Urinary bladder (tissue), 4 donors: ENCODE data around the gene CCDC47. TPM values are rescaled to one million over a fixed set of nuclear protein-coding genes. Genes with fewer than 3 reads are reported as not detected.
"Not testable (repeated sequence)": the region's sequence is repeated elsewhere in the genome, so short reads cannot be mapped to it uniquely, and the experiment has no call there.

Experiments
- DNase-seq: peaks from one replicate; pipeline ENCODE4 v3.0.0-alpha.2; 2015; ENCODE audit errors: extremely low spot score
- H3K27ac ChIP-seq: one replicate; pipeline ENCODE4 v1.5.1; 2013; ENCODE audit warnings: low read depth, mild to moderate bottlenecking, moderate library complexity
- H3K36me3 ChIP-seq: one replicate; pipeline ENCODE4 v1.6.1; 2013; ENCODE audit warnings: mild to moderate bottlenecking, moderate library complexity; ENCODE audit not compliant: insufficient read depth
- H3K4me1 ChIP-seq: one replicate; pipeline ENCODE4 v1.6.1; 2013; ENCODE audit warnings: mild to moderate bottlenecking, moderate library complexity; ENCODE audit not compliant: insufficient read depth
- H3K4me3 ChIP-seq: one replicate; pipeline ENCODE4 v1.5.1; 2013; ENCODE audit warnings: low read depth, low read length
- WGBS: extraction: QIAGEN DNeasy Blood & Tissue Kit; methylation state at CpG from one replicate; pipeline ENCODE4 v1.1.7; 2013; 5-methylcytosine and 5-hydroxymethylcytosine counted together
- polyA plus RNA-seq: library from polyadenylated mRNA; stranded (reverse); fragments of 200-250 nt; gene quantifications from one replicate; pipeline ENCODE4 v1.2.3, GENCODE V29; 2013
- total RNA-seq: library from RNA; depleted of rRNA; stranded (reverse); fragments of >200 nt; gene quantifications from one replicate; pipeline ENCODE4 v1.2.3, GENCODE V29; 2014
- donor health status: healthy with polysubstance abuse.
- donor health status: healthy.

Gene CCDC47
- total and polyA plus RNA-seq, 2 donors, result 53.8 to 63.6 TPM

DNA sequence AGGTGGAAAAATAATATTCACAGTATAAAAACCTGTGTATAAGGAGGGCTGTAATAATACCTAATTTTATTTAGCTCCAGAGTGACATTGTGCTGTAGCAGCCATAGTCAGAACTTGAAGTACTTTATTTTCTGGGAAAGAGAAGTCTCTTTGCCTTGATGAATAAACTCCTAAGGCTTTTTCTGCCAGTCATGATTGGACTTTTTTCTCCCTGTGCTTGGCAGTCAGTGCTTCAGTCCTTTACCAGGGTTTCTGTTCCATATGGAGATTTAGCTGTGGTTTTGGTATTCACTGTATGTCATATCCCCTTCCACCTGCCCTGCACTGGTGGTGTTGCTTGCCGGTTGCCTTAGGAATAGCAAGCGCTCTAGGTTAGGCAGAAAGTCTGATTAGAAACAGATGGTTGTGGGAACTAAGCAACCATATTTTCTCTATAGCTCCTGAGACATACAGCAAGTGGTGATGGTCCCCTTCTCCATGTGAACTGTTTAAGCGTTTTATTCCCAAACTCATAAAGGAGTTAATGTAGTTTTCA lies 25.2 kb upstream of the CCDC47 start:
- Histone ChIP-seq H3K4me3 (no peak overlapping the region), H3K27ac (no peak overlapping the region), H3K4me1 (no peaks in the 10 kb centered on the region), H3K36me3 (peaks cover 21% of the 10 kb centered on the region)
- no peak for DNase-seq
- WGBS, result 83% methylated on average over 3 of the region's 3 CpGs

- H3K27ac ChIP-seq, DNase-seq, H3K4me1 ChIP-seq, H3K4me3 ChIP-seq: not testable (repeated sequence)
- peaks cover 15% of the 10 kb centered on the region for H3K36me3 ChIP-seq
- 94% methylated on average over 10 of the region's 10 CpGs for WGBS
Observed at GRCh38 chr17:63796375-63796774, 23.0 kb upstream of the CCDC47 start.

DNA sequence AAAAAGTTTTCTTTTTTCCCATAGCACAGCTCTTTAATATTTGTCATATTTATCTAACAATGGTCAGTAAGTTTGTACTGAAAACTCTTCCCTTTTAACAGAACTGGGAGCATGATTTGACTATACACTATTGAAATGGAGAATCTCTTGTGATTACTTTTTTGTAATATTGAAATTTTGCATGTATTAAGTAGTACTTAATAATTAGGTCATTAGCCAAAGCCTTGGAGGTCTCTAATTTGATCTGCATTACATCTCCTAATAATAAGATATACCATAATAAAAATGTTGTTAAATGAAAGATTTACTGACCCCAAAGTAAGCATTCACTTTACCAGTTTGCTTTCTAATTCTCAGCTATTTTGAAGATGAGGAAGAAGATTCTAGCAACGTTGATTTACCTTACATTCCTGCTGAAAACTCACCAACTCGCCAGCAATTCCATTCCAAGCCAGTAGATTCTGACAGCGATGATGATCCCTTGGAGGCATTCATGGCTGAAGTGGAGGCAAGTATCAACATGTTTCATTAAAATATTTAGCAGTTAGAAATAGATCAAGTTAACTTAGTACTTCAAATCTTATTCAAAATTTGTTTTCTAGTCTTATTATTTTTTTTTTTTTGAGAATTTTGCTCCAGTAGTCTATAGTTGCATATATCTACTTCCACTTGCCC lies 18.8 kb upstream of the CCDC47 start:
- WGBS, result 81% methylated on average over 3 of the region's 3 CpGs
- DNase-seq, result no peak
- no peak overlapping the region for H3K27ac ChIP-seq
- H3K4me1 ChIP-seq, result no peaks in the 10 kb centered on the region
- no peak overlapping the region for H3K4me3 ChIP-seq
- peaks cover 2% of the 10 kb centered on the region for H3K36me3 ChIP-seq

DNA sequence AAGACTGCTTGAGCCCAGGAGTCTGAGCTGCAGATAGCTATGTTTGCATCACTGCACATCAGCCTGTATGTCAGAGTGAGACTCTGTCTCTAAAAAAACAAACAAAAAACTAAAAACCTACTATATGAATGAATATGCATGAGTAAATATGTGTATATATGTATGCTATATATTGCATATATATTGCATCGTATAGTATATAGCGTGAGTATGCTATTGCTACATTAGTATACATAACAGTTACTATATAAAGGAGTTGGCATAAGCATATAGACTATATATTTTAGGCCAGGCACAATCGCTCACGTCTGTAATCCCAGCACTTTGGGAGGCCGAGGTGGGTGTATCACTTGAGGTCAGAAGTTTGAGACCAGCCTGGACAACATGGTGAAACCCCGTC lies 16.7 kb upstream of the CCDC47 start:
- no peak overlapping the region for H3K4me3 ChIP-seq
- 92% methylated on average over 6 of the region's 6 CpGs for WGBS
- no peak overlapping the region for H3K27ac ChIP-seq
- H3K4me1 ChIP-seq, result no peaks in the 10 kb centered on the region
- no peak for DNase-seq
- no peaks in the 10 kb centered on the region for H3K36me3 ChIP-seq

DNA sequence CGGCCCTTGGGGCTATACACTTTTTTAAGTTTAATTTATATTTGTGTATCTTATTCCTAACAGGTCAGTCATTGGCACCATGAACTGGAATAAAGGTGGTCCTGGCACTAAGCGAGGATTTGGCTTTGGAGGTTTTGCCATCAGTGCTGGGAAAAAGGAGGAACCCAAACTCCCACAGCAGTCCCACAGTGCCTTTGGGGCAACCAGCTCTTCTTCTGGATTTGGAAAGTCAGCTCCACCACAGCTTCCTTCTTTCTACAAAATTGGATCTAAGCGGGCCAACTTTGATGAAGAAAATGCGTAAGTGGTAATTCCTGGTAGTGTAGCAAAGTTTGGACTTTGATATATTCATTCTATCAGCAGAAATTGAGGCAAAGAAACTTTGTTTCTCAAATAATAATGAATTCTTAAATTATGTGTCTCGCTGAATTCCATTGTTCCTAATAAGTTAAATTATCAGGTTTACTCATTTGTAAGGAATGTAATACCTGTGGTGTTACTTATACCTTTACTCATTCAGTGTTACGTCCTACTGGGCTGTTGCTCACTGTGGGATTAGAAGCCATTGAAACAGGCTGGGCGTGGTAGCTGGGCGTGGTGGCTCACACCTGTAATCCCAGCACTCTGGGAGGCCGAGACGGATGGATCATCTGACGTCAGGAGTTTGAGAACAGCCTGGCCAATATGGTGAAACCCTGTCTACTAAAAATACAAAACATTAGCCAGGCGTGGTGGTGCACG lies 13.7 kb upstream of the CCDC47 start:
- Histone ChIP-seq H3K27ac (no peak overlapping the region), H3K36me3 (no peaks in the 10 kb centered on the region), H3K4me1 (no peaks in the 10 kb centered on the region), H3K4me3 (no peak overlapping the region)
- 96% methylated on average over 13 of the region's 13 CpGs for WGBS
- no peak for DNase-seq

DNA sequence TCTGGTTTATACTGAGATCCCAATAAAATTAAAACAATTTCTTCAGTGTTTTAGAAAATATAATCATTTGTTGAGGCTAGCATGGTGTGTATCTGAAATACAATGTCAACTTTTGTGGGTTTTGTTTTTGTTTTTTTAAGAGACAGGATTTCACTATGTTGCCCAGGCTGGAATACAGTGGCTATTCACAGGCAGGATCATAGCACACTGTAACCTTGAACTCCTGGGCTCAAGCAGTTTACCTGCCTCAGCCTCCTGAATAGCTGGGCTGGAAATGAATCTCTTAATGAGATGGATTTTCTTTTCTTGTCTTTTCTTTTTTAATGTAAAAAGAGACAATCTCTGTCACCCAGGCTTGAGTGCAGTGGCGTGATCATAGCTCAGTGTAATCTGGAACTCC lies 12.7 kb upstream of the CCDC47 start:
- no peak overlapping the region for H3K4me3 ChIP-seq
- no peak overlapping the region for H3K27ac ChIP-seq
- WGBS, result 100% methylated on average over 1 of the region's 1 CpG
- no peaks in the 10 kb centered on the region for H3K36me3 ChIP-seq
- DNase-seq, result no peak
- no peaks in the 10 kb centered on the region for H3K4me1 ChIP-seq

DNA sequence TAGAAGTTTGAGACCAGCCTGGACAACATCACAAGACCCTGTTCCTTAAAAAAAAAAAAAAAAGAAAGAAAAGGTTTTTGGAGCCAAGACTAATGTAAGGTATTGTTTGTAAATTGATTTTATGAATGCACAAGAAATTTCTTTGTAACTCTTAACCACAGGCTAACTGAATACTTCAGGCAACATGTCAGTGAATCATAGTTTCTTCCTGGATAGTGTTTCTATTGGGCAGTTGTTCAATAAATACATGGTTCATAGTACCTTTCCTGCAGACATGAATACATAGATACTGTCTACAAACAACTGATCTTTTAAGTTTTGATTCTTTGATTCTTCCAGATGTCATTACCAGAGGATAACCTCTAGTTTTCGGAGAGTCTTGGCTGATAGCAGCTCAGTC lies 12.2 kb upstream of the CCDC47 start:
- WGBS, result 87% methylated on average over 1 of the region's 1 CpG
- no peaks in the 10 kb centered on the region for H3K4me1 ChIP-seq
- DNase-seq, result no peak
- no peak overlapping the region for H3K27ac ChIP-seq
- H3K4me3 ChIP-seq, result no peak overlapping the region
- no peaks in the 10 kb centered on the region for H3K36me3 ChIP-seq

GRCh38 chr17:63783522-63783921 lies 10.1 kb upstream of the CCDC47 start:
- no peak for DNase-seq
- Histone ChIP-seq H3K36me3 (no peaks in the 10 kb centered on the region), H3K27ac (no peak overlapping the region), H3K4me3 (no peak overlapping the region), H3K4me1 (no peaks in the 10 kb centered on the region)
- 84% methylated on average over 6 of the region's 6 CpGs for WGBS

DNA sequence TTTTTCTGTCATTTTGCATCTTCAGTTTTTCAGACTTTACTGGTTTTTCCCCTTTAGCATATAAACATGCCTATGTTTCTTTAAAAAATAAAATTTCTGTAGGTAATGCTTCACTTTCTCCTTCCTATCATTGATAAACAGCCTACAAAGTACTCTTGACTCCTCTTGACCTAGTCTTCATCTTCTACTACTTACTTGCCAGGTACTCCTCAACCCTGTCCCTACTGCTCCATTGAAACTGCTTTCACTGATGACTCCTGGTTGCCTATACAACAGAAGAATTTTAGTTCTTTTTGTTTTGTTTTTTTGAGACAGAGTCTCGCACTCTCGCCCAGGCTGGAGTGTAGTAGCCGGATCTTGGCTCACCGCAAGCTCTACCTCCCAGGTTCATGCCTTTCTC lies 7.5 kb upstream of the CCDC47 start:
- 97% methylated on average over 4 of the region's 4 CpGs for whole genome bisulfite sequencing
- Histone ChIP-seq H3K4me1 (peaks cover 1% of the 10 kb centered on the region), H3K36me3 (no peaks in the 10 kb centered on the region), H3K27ac (no peak overlapping the region), H3K4me3 (no peak overlapping the region)
- DNase-seq, result no peak

- no peaks in the 10 kb centered on the region for H3K36me3 ChIP-seq
- DNase-seq, result no peak
- H3K27ac ChIP-seq, result no peak overlapping the region
- WGBS, result 90% methylated on average over 1 of the region's 1 CpG
- no peak overlapping the region for H3K4me3 ChIP-seq
- peaks cover 1% of the 10 kb centered on the region for H3K4me1 ChIP-seq
Observed at GRCh38 chr17:63780507-63780906, 7.1 kb upstream of the CCDC47 start.

- WGBS, result 25% methylated on average over 8 of the region's 8 CpGs
- H3K36me3 ChIP-seq, result no peaks in the 10 kb centered on the region
Observed at GRCh38 chr17:63775420-63775819, 2.0 kb upstream of the CCDC47 start.

GRCh38 chr17:63774969-63775265 lies 1.5 kb upstream of the CCDC47 start:
- Histone ChIP-seq H3K36me3 (no peaks in the 10 kb centered on the region), H3K27ac (no peak overlapping the region), H3K4me1 (peaks cover 1% of the 10 kb centered on the region), H3K4me3 (peak overlapping the region; percentile 91)
- DNase-seq, result no peak
- 2% methylated on average over 4 of the region's 4 CpGs for WGBS

More at GRCh38 chr17:63775420-63775819, 2.0 kb upstream of the CCDC47 start:
- no peak overlapping the region for H3K27ac ChIP-seq
- H3K4me1 ChIP-seq, result peaks cover 1% of the 10 kb centered on the region
- DNase-seq, result no peak
- H3K4me3 ChIP-seq, result peak overlapping the region; percentile 91

DNA sequence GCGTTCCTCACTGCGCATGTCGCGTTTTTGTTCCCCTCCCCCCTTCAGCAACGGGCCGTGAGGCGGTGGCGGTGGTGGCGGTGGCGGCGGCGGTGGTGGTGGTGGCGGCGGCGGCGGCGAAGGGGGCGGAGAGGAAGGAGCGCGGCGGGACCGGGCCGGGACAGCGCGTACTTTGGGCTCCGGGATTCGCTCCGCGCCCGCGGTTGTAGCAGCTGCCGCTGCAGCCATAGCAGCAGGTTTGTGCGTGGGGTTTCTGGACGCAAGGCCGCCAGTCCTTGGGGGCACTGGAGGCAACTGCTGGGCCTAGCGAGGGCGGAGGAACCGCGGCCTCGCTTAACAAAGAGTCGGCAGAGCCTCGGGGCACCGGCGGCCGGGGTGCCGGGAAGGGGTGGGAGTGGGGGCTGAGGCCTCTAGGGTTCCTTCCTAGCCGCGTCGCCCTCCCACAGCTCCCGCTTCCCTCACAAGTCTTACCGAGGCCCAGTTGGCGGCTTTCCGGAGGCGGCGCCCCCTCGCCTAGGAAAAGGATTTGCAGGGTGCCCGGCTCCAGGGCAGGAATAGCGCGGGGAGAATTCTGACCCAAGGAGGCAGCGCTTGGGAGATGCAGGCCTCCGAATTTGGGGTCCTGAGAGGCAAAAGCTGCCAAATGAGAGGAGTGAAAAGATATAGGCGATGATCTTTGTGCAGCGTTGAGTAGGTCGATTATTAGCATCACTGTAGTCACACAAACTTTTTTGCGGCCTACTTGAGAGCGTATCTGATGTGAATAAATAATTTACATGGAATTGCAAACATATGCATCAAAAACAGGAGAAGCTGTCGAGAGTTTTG lies 958 bp upstream of the CCDC47 start, which contains the start of gene DDX42:
Gene DDX42 (plus strand): TSS at position 30 of the 828 bp plus-strand sequence. CDS start 12,880 bp downstream, outside the sequence.
- Histone ChIP-seq H3K4me1 (peaks cover 1% of the 10 kb centered on the region), H3K4me3 (peak within 1 kb of the TSS; percentile 91), H3K27ac (peak within 1 kb of the TSS; percentile 99), H3K36me3 (no peaks in the 10 kb centered on the region)
- peak; percentile 1 for DNase-seq
- WGBS, result under 1% methylated on average over 63 of the region's 67 CpGs
